Stimulated activated CD8-positive, alpha-beta memory T cell treated with anti-CD3 and anti-CD28 coated beads, Interleukin-7, amount 100 ng/mL, for 24 hours (primary cell): ENCODE data around the gene DHRS9.
"Not testable (repeated sequence)": the region's sequence is repeated elsewhere in the genome, so short reads cannot be mapped to it uniquely, and the experiment has no call there.

ENCODE experiments used
- DNase-seq: peaks from one replicate; pipeline ENCODE4 v3.0.0-alpha.2; 2020; ENCODE audit warnings: low read depth

The DHRS9 gene

GRCh38 chr2:169136428-169136827, 67.1 kb downstream of the DHRS9 start:
- not testable (repeated sequence) for DNase-seq

GRCh38 chr2:169136885-169137534, 67.6 kb downstream of the DHRS9 start:
- DNase-seq = no peak

GRCh38 chr2:169137924-169138323, 68.6 kb downstream of the DHRS9 start:
- no peak for DNase-seq

- DNase-seq = no peak
Observed at GRCh38 chr2:169139145-169139544, 69.8 kb downstream of the DHRS9 start.

GRCh38 chr2:169139993-169140767, 70.8 kb downstream of the DHRS9 start:
- no peak for DNase-seq

- DNase-seq = peak; percentile 26
Observed at GRCh38 chr2:169141713-169142352, 72.5 kb downstream of the DHRS9 start.

GRCh38 chr2:169143998-169144397, 74.6 kb downstream of the DHRS9 start:
- no peak for DNase-seq
